ENCODE results near the gene PRRC2B.

- TF ChIP-seq, protein P1, sequence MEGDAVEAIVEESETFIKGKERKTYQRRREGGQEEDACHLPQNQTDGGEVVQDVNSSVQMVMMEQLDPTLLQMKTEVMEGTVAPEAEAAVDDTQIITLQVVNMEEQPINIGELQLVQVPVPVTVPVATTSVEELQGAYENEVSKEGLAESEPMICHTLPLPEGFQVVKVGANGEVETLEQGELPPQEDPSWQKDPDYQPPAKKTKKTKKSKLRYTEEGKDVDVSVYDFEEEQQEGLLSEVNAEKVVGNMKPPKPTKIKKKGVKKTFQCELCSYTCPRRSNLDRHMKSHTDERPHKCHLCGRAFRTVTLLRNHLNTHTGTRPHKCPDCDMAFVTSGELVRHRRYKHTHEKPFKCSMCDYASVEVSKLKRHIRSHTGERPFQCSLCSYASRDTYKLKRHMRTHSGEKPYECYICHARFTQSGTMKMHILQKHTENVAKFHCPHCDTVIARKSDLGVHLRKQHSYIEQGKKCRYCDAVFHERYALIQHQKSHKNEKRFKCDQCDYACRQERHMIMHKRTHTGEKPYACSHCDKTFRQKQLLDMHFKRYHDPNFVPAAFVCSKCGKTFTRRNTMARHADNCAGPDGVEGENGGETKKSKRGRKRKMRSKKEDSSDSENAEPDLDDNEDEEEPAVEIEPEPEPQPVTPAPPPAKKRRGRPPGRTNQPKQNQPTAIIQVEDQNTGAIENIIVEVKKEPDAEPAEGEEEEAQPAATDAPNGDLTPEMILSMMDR (IDR thresholded peaks at IDR 0.05) = no peak
- TF ChIP-seq POLR2A (IDR thresholded peaks at IDR 0.05) = no peak
Observed at GRCh38 chr9:131365546-131365945, 28.3 kb upstream of the PRRC2B start.

Measured in prostate gland (tissue), 2 donors.